Smooth muscle cell (in vitro differentiated cells): ENCODE data around the gene STOX1. TPM values are rescaled to one million over a fixed set of nuclear protein-coding genes. Genes with fewer than 3 reads are reported as not detected.

Experiments used
- DNase-seq: peaks from one replicate; lab custom pipeline; 2025; ENCODE audit not compliant: unreplicated experiment; lab: John Stamatoyannopoulos, UW
- H2AFZ ChIP-seq: fragments of 200-600 bp; sonication (generic); 2 replicates; pipeline ENCODE4 v1.6.0; 2016; ENCODE audit warnings: antibody characterized with exemption, low read depth, mild to moderate bottlenecking
- H3F3A ChIP-seq: fragments of 200-600 bp; sonication (generic); 2 replicates; pipeline ENCODE4 v1.6.0; 2017; ENCODE audit warnings: antibody characterized with exemption, low read depth
- H3K27ac ChIP-seq: fragments of 200-600 bp; sonication (generic); 2 replicates; pipeline ENCODE4 v1.5.1; 2016; ENCODE audit warnings: low read depth, mild to moderate bottlenecking
- H3K27me3 ChIP-seq: fragments of 200-600 bp; sonication (generic); 2 replicates; pipeline ENCODE4 v1.6.1; 2016; ENCODE audit warnings: low read depth, mild to moderate bottlenecking
- H3K36me3 ChIP-seq: fragments of 200-600 bp; sonication (generic); 2 replicates; pipeline ENCODE4 v1.5.1; 2016; ENCODE audit warnings: low read depth
- H3K4me1 ChIP-seq: fragments of 200-600 bp; sonication (generic); 2 replicates; pipeline ENCODE4 v1.5.1; 2016; ENCODE audit warnings: low read depth
- H3K4me2 ChIP-seq: fragments of 200-600 bp; sonication (generic); 2 replicates; pipeline ENCODE4 v1.6.0; 2016; ENCODE audit warnings: mild to moderate bottlenecking
- H3K4me3 ChIP-seq: fragments of 200-600 bp; sonication (generic); 2 replicates; pipeline ENCODE4 v1.5.1; 2016; ENCODE audit warnings: mild to moderate bottlenecking
- H3K79me2 ChIP-seq: fragments of 200-600 bp; sonication (generic); 2 replicates; pipeline ENCODE4 v1.6.0; 2016; ENCODE audit warnings: low read depth, mild to moderate bottlenecking
- H3K9ac ChIP-seq: fragments of 200-600 bp; sonication (generic); 2 replicates; pipeline ENCODE4 v1.6.0; 2016; ENCODE audit warnings: low read depth
- H3K9me3 ChIP-seq: fragments of 200-600 bp; sonication (generic); replicated peaks from 2 replicates; pipeline ENCODE4 v1.5.1; 2016; ENCODE audit warnings: low read depth
- H4K20me1 ChIP-seq: fragments of 200-600 bp; sonication (generic); 2 replicates; pipeline ENCODE4 v1.6.0; 2016; ENCODE audit warnings: low read depth
- CTCF ChIP-seq: fragments of 200-600 bp; sonication (generic); IDR thresholded peaks from 2 replicates; pipeline ENCODE4 v1.5.1; 2017; ENCODE audit warnings: borderline replicate concordance, mild to moderate bottlenecking, antibody characterized with exemption; ENCODE audit not compliant: insufficient read depth, poor library complexity, severe bottlenecking
- WGBS: methylation state at CpG from one replicate; pipeline ENCODE4 v1.1.7; 2016; ENCODE audit warnings: low lambda C conversion rate; 5-methylcytosine and 5-hydroxymethylcytosine counted together
- polyA plus RNA-seq: library from polyadenylated mRNA; unstranded; fragments of >200 nt; fragmentation: Nextera tagmentation; extraction: Ambion mirVana; gene quantifications from 2 replicates; pipeline ENCODE4 v1.2.1, GENCODE V29; 2016
- total RNA-seq: library from RNA; depleted of rRNA; stranded (reverse); fragments of >200 nt; gene quantifications from 2 replicates; pipeline ENCODE4 v1.2.3, GENCODE V29; 2014

STOX1 gene
- total and polyA plus RNA-seq, 2 experiments from 2014 or later = not detected

GRCh38 chr10:68878496-68878895 is 51.2 kb downstream of the STOX1 start:
- Histone ChIP-seq H3K79me2 (no peaks in the 10 kb centered on the region), H3K36me3 (no peaks in the 10 kb centered on the region), H3K27me3 (no peaks in the 10 kb centered on the region), H3F3A (no peaks in the 10 kb centered on the region), H3K4me2 (no peak overlapping the region), H3K4me3 (no peak overlapping the region), H2AFZ (no peak overlapping the region), H3K27ac (no peak overlapping the region), H3K9me3 (no peaks in the 10 kb centered on the region), H3K9ac (no peak overlapping the region), H3K4me1 (peaks cover 31% of the 10 kb centered on the region), H4K20me1 (no peaks in the 10 kb centered on the region)
- TF ChIP-seq CTCF = no peak
- no peak for DNase-seq

GRCh38 chr10:68879628-68880027 is 52.3 kb downstream of the STOX1 start:
- 95% methylated on average over 2 of the region's 2 CpGs for WGBS
- H3F3A ChIP-seq = no peaks in the 10 kb centered on the region
- H3K4me3 ChIP-seq = no peak overlapping the region
- no peak for TF ChIP-seq CTCF
- no peaks in the 10 kb centered on the region for H4K20me1 ChIP-seq
- H3K9me3 ChIP-seq = no peaks in the 10 kb centered on the region
- no peaks in the 10 kb centered on the region for H3K36me3 ChIP-seq
- H3K27ac ChIP-seq = no peak overlapping the region
- H3K4me2 ChIP-seq = no peak overlapping the region
- no peak overlapping the region for H2AFZ ChIP-seq
- H3K9ac ChIP-seq = no peak overlapping the region
- H3K4me1 ChIP-seq = peaks cover 31% of the 10 kb centered on the region
- no peaks in the 10 kb centered on the region for H3K27me3 ChIP-seq
- DNase-seq = no peak
- H3K79me2 ChIP-seq = no peaks in the 10 kb centered on the region

GRCh38 chr10:68880181-68880580 is 52.9 kb downstream of the STOX1 start:
- no peaks in the 10 kb centered on the region for H4K20me1 ChIP-seq
- no peak overlapping the region for H3K4me3 ChIP-seq
- TF ChIP-seq CTCF = no peak
- DNase-seq = no peak
- no peak overlapping the region for H2AFZ ChIP-seq
- H3F3A ChIP-seq = no peaks in the 10 kb centered on the region
- WGBS = 87% methylated on average over 4 of the region's 4 CpGs
- H3K4me2 ChIP-seq = no peak overlapping the region
- no peaks in the 10 kb centered on the region for H3K36me3 ChIP-seq
- H3K27ac ChIP-seq = no peak overlapping the region
- no peak overlapping the region for H3K9ac ChIP-seq
- H3K79me2 ChIP-seq = no peaks in the 10 kb centered on the region
- H3K4me1 ChIP-seq = peaks cover 31% of the 10 kb centered on the region
- no peaks in the 10 kb centered on the region for H3K27me3 ChIP-seq
- no peaks in the 10 kb centered on the region for H3K9me3 ChIP-seq

GRCh38 chr10:68895041-68895440 is 67.7 kb downstream of the STOX1 start:
- WGBS = 100% methylated on average over 2 of the region's 2 CpGs

More at GRCh38 chr10:68895041-68895440, 67.7 kb downstream of the STOX1 start:
- no peaks in the 10 kb centered on the region for H3K9me3 ChIP-seq
- H3K79me2 ChIP-seq = no peaks in the 10 kb centered on the region
- H2AFZ ChIP-seq = no peak overlapping the region
- no peaks in the 10 kb centered on the region for H4K20me1 ChIP-seq
- no peak for DNase-seq
- H3K9ac ChIP-seq = no peak overlapping the region
- no peaks in the 10 kb centered on the region for H3K27me3 ChIP-seq
- no peak overlapping the region for H3K4me3 ChIP-seq
- H3K27ac ChIP-seq = no peak overlapping the region
- peaks cover 3% of the 10 kb centered on the region for H3K4me1 ChIP-seq
- no peak for TF ChIP-seq CTCF
- H3K4me2 ChIP-seq = no peak overlapping the region
- no peaks in the 10 kb centered on the region for H3K36me3 ChIP-seq
- peaks cover 10% of the 10 kb centered on the region for H3F3A ChIP-seq
